H9 (cell line): Measurements from ENCODE around the gene C1QTNF2. TPM values are rescaled to one million over a fixed set of nuclear protein-coding genes. Genes with fewer than 3 reads are reported as not detected.

ENCODE experiments used
- DNase-seq: peaks from one replicate; pipeline ENCODE4 v3.0.0-alpha.2; 2017
- H2AFZ ChIP-seq: one replicate; pipeline ENCODE4 v1.6.1; 2013; ENCODE audit warnings: mild to moderate bottlenecking, low read length, control low read depth, moderate library complexity
- H2AK5ac ChIP-seq: 2 replicates; pipeline ENCODE4 v1.6.1; 2013; ENCODE audit warnings: low read length, control low read depth, mixed read lengths; ENCODE audit not compliant: insufficient read length
- H2BK120ac ChIP-seq: one replicate; pipeline ENCODE4 v1.6.1; 2013; ENCODE audit warnings: low read depth, mild to moderate bottlenecking, low read length, control low read depth, inconsistent platforms; ENCODE audit not compliant: poor library complexity, severe bottlenecking
- H2BK12ac ChIP-seq: 2 replicates; pipeline ENCODE4 v1.6.1; 2013; ENCODE audit warnings: low read length, control low read depth, mixed read lengths, low read depth; ENCODE audit not compliant: insufficient read length
- H2BK15ac ChIP-seq: 2 replicates; pipeline ENCODE4 v1.6.1; 2013; ENCODE audit warnings: low read depth, low read length, control low read depth
- H2BK20ac ChIP-seq: one replicate; pipeline ENCODE4 v1.6.1; 2013; ENCODE audit warnings: low read depth, mild to moderate bottlenecking, low read length, control low read depth, inconsistent platforms; ENCODE audit not compliant: poor library complexity, severe bottlenecking
- H2BK5ac ChIP-seq: 2 replicates; pipeline ENCODE4 v1.6.1; 2013; ENCODE audit warnings: low read length, control low read depth, mixed read lengths; ENCODE audit not compliant: insufficient read length
- H3K14ac ChIP-seq: 2 replicates; pipeline ENCODE4 v1.6.1; 2013; ENCODE audit warnings: low read length, control low read depth; ENCODE audit not compliant: insufficient read depth
- H3K18ac ChIP-seq: 2 replicates; pipeline ENCODE4 v1.6.1; 2013; ENCODE audit warnings: low read depth, mild to moderate bottlenecking, mixed read lengths, low read length, control low read depth; ENCODE audit not compliant: insufficient read length
- H3K23ac ChIP-seq: 2 replicates; pipeline ENCODE4 v1.6.1; 2013; ENCODE audit warnings: low read length, control low read depth, mixed read lengths, low read depth; ENCODE audit not compliant: insufficient read length
- H3K23me2 ChIP-seq: 2 replicates; pipeline ENCODE4 v1.6.1; 2013; ENCODE audit warnings: low read depth, mild to moderate bottlenecking, mixed read lengths, low read length, control low read depth; ENCODE audit not compliant: insufficient read length, poor library complexity, severe bottlenecking
- H3K27ac ChIP-seq: 2 replicates; pipeline ENCODE4 v1.5.1; 2013; ENCODE audit warnings: low read length, control low read depth, mixed read lengths, low read depth; ENCODE audit not compliant: insufficient read length
- H3K27me3 ChIP-seq: 2 replicates; pipeline ENCODE4 v1.6.1; 2013; ENCODE audit warnings: low read length, control low read depth, inconsistent platforms; ENCODE audit not compliant: insufficient read depth
- H3K4ac ChIP-seq: 2 replicates; pipeline ENCODE4 v1.6.1; 2013; ENCODE audit warnings: low read depth, mild to moderate bottlenecking, control low read depth, inconsistent platforms, low read length, moderate library complexity
- H3K4me1 ChIP-seq: 2 replicates; pipeline ENCODE4 v1.6.1; 2013; ENCODE audit warnings: low read length, control low read depth, inconsistent platforms; ENCODE audit not compliant: insufficient read depth
- H3K4me2 ChIP-seq: 2 replicates; pipeline ENCODE4 v1.6.1; 2013; ENCODE audit warnings: low read length, control low read depth, mixed read lengths; ENCODE audit not compliant: insufficient read length, insufficient read depth
- H3K56ac ChIP-seq: 2 replicates; pipeline ENCODE4 v1.6.1; 2013; ENCODE audit warnings: low read depth, mild to moderate bottlenecking, mixed read lengths, low read length, control low read depth; ENCODE audit not compliant: insufficient read length
- H3K79me1 ChIP-seq: 2 replicates; pipeline ENCODE4 v1.6.1; 2013; ENCODE audit warnings: low read depth, mild to moderate bottlenecking, moderate library complexity, low read length, control low read depth, inconsistent platforms; ENCODE audit not compliant: insufficient read depth, poor library complexity, severe bottlenecking
- H3K79me2 ChIP-seq: 2 replicates; pipeline ENCODE4 v1.6.1; 2013; ENCODE audit warnings: low read length, control low read depth, inconsistent platforms; ENCODE audit not compliant: insufficient read depth
- H3K9ac ChIP-seq: 2 replicates; pipeline ENCODE4 v1.6.1; 2013; ENCODE audit warnings: low read length, control low read depth, mixed read lengths; ENCODE audit not compliant: insufficient read length; ENCODE audit errors: extremely low read depth
- H3K9me3 ChIP-seq: one replicate; pipeline ENCODE4 v1.6.1; 2013; ENCODE audit warnings: low read depth, low read length, inconsistent platforms; ENCODE audit not compliant: control insufficient read depth
- H3T11ph ChIP-seq: one replicate; pipeline ENCODE4 v1.6.1; 2013; ENCODE audit warnings: mild to moderate bottlenecking, low read length, control low read depth, inconsistent platforms
- H4K20me1 ChIP-seq: one replicate; pipeline ENCODE4 v1.6.1; 2013; ENCODE audit not compliant: control insufficient read depth, insufficient read length, insufficient read depth
- H4K5ac ChIP-seq: 2 replicates; pipeline ENCODE4 v1.6.1; 2013; ENCODE audit warnings: low read depth, mild to moderate bottlenecking, mixed read lengths, low read length, control low read depth; ENCODE audit not compliant: insufficient read length
- H4K8ac ChIP-seq: replicated peaks from 2 replicates; pipeline ENCODE4 v1.6.1; 2013; ENCODE audit warnings: low read length, control low read depth, mixed read lengths, low read depth; ENCODE audit not compliant: insufficient read length
- H4K91ac ChIP-seq: 2 replicates; pipeline ENCODE4 v1.6.1; 2013; ENCODE audit warnings: low read depth, mild to moderate bottlenecking, moderate library complexity, mixed read lengths, low read length, control low read depth; ENCODE audit not compliant: insufficient read length
- H3K27ac Mint-ChIP-seq, 3 experiments: 2 replicates in 2 of 3; 3 replicates in 1 of 3; pipeline ENCODE4 v1.8.0; 2020 to 2021; ENCODE audit warnings: mixed read lengths in 3 of 3, mild to moderate bottlenecking in 1 of 3, moderate library complexity in 1 of 3
- H3K27me3 Mint-ChIP-seq: 2 replicates; pipeline ENCODE4 v1.8.0; 2021; ENCODE audit warnings: low read depth, mild to moderate bottlenecking, moderate library complexity, mixed read lengths
- H3K36me3 Mint-ChIP-seq, 3 experiments: 2 replicates in 2 of 3; 3 replicates in 1 of 3; pipeline ENCODE4 v1.8.0; 2020 to 2021; ENCODE audit warnings: low read depth in 3 of 3, mixed read lengths in 3 of 3; ENCODE audit not compliant: insufficient read depth in 1 of 3
- H3K4me1 Mint-ChIP-seq, 2 experiments: 2 replicates each; pipeline ENCODE4 v1.8.0; 2020; ENCODE audit warnings: mixed read lengths in 2 of 2
- H3K4me3 Mint-ChIP-seq, 2 experiments: 2 replicates in 1 of 2; 3 replicates in 1 of 2; pipeline ENCODE4 v1.8.0; 2020 to 2021; ENCODE audit warnings: mild to moderate bottlenecking in 2 of 2, mixed read lengths in 2 of 2, moderate library complexity in 1 of 2
- H3K9me3 Mint-ChIP-seq, 2 experiments: 2 replicates in 1 of 2; 3 replicates in 1 of 2; pipeline ENCODE4 v1.8.0; 2020; ENCODE audit warnings: mild to moderate bottlenecking in 2 of 2, mixed read lengths in 2 of 2, moderate library complexity in 1 of 2
- total RNA-seq: library from RNA; stranded (reverse); gene quantifications from 2 replicates; pipeline ENCODE4 v1.2.1, GENCODE V29; 2021
- TF ChIP-seq, protein P1 (sequence below): fragments of 200-600 bp; sonication (generic); conservative IDR thresholded peaks from 3 replicates; pipeline ENCODE4 v1.8.0; 2021; ENCODE audit warnings: antibody characterized with exemption, mild to moderate bottlenecking

The C1QTNF2 gene
- total RNA-seq, 1 experiment from 2014 or later = 0.59 TPM

DNA sequence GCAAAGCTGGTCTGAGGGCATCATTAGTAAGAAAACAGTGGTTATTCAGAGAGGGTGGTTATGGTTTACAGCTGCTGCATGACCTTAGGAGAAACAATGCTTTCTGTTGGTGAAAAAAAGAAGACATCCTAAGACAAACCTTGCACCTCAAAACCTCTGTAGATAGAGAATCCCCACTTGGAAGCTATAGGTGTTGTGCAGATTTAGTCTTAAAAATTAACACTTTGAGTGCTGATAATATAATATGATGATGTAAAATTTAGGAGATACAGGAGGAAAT, 49.8 kb upstream of the C1QTNF2 start:
- Histone ChIP-seq H3K23ac (no peak overlapping the region), H2BK20ac (no peak overlapping the region), H3K27me3 (no peaks in the 10 kb centered on the region), H3K79me2 (peaks cover 9% of the 10 kb centered on the region; the same call in 1 of the 2 replicates), H3K14ac (no peak overlapping the region), H2AK5ac (no peak overlapping the region), H4K91ac (no peak overlapping the region), H3K4me2 (no peak overlapping the region), H2BK15ac (no peak overlapping the region), H3K18ac (no peak overlapping the region), H4K20me1 (no peaks in the 10 kb centered on the region), H4K8ac (no peak overlapping the region), H4K5ac (no peak overlapping the region), H3K79me1 (peaks cover 6% of the 10 kb centered on the region), H3K27ac (no peak overlapping the region), H3K56ac (no peak overlapping the region), H3K4me1 (peaks cover 8% of the 10 kb centered on the region; the same call in 1 of the 2 replicates), H3K23me2 (peaks cover 5% of the 10 kb centered on the region), H2AFZ (peak overlapping the region; percentile 76), H2BK120ac (no peak overlapping the region), H3T11ph (no peak overlapping the region), H2BK5ac (no peak overlapping the region), H3K9ac (no peak overlapping the region), H3K4ac (no peak overlapping the region), H3K9me3 (no peaks in the 10 kb centered on the region), H2BK12ac (no peak overlapping the region)
- no peak for DNase-seq
- Mint-ChIP-seq H3K4me3 (peak overlapping the region; percentile 96 to 97; a peak in 3 of 5 replicates), H3K9me3 (no peaks in the 10 kb centered on the region), H3K27me3 (no peaks in the 10 kb centered on the region), H3K36me3 (peaks cover 21 to 26% (median 23%) of the 10 kb centered on the region in 3 experiments; a peak in 6 of 7 replicates), H3K4me1 (peaks cover 45 to 55% of the 10 kb centered on the region in 2 experiments), H3K27ac (peak overlapping the region in 2 of 3 experiments; percentile 14 to 94; a peak in 3 of 7 replicates)
- TF ChIP-seq, protein P1, sequence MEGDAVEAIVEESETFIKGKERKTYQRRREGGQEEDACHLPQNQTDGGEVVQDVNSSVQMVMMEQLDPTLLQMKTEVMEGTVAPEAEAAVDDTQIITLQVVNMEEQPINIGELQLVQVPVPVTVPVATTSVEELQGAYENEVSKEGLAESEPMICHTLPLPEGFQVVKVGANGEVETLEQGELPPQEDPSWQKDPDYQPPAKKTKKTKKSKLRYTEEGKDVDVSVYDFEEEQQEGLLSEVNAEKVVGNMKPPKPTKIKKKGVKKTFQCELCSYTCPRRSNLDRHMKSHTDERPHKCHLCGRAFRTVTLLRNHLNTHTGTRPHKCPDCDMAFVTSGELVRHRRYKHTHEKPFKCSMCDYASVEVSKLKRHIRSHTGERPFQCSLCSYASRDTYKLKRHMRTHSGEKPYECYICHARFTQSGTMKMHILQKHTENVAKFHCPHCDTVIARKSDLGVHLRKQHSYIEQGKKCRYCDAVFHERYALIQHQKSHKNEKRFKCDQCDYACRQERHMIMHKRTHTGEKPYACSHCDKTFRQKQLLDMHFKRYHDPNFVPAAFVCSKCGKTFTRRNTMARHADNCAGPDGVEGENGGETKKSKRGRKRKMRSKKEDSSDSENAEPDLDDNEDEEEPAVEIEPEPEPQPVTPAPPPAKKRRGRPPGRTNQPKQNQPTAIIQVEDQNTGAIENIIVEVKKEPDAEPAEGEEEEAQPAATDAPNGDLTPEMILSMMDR = no peak
